ENCODE measurements around the gene KAT6B.

Gene KAT6B

GRCh38 chr10:74973741-74974392 is 147.5 kb downstream of the KAT6B start:
- H3K27me3 ChIP-seq (replicated peaks; ENCODE audit: control insufficient read depth, insufficient read depth, low read length, poor library complexity, severe bottlenecking): no peaks in the 10 kb centered on the region
- peaks cover 5% of the 10 kb centered on the region for H3K4me1 ChIP-seq (ENCODE audit: control insufficient read depth, insufficient read depth, low read length, poor library complexity, severe bottlenecking)
- no peaks in the 10 kb centered on the region for H3K9me3 ChIP-seq (ENCODE audit: control insufficient read depth, low read length)
- DNase-seq: no peak
- no peak overlapping the region for H3K27ac ChIP-seq (ENCODE audit: insufficient read depth, low read length, poor library complexity, severe bottlenecking)
- peaks cover 17% of the 10 kb centered on the region for H3K36me3 ChIP-seq (ENCODE audit: control insufficient read depth, insufficient read depth, low read length)
- H3K4me3 ChIP-seq (ENCODE audit: insufficient read depth, low read depth, low read length, poor library complexity, severe bottlenecking): no peak overlapping the region

- no peak for DNase-seq
- H3K9me3 ChIP-seq (ENCODE audit: control insufficient read depth, low read length): no peaks in the 10 kb centered on the region
- H3K27ac ChIP-seq (ENCODE audit: insufficient read depth, low read length, poor library complexity, severe bottlenecking): no peak overlapping the region
- peaks cover 3% of the 10 kb centered on the region for H3K4me1 ChIP-seq (ENCODE audit: control insufficient read depth, insufficient read depth, low read length, poor library complexity, severe bottlenecking)
- H3K36me3 ChIP-seq (ENCODE audit: control insufficient read depth, insufficient read depth, low read length): peaks cover 18% of the 10 kb centered on the region
- no peaks in the 10 kb centered on the region for H3K27me3 ChIP-seq (replicated peaks; ENCODE audit: control insufficient read depth, insufficient read depth, low read length, poor library complexity, severe bottlenecking)
- no peak overlapping the region for H3K4me3 ChIP-seq (ENCODE audit: insufficient read depth, low read depth, low read length, poor library complexity, severe bottlenecking)
These were observed 149.4 kb downstream of the KAT6B start for GRCh38 chr10:74975758-74976157.

DNA sequence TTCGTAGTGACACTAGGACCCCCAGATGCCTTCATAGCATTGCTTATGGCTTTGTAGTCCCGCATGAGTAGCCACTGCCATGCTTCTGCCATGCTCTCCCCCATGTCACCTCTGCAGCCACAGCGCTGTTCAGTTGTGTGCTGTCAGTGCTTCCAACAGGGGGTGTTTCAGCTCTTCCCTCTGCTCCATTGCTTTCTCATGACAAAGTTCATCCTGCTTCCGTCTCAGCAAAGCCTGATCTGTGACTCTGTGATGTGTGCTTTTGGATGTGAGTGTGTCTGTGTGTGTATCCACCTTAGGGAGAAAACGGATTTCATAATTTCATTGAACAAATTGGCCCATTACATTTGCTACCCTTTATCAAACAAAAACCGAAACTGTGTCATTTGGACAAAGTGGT is 150.2 kb downstream of the KAT6B start:
- H3K36me3 ChIP-seq (ENCODE audit: control insufficient read depth, insufficient read depth, low read length): peaks cover 22% of the 10 kb centered on the region
- peaks cover 3% of the 10 kb centered on the region for H3K4me1 ChIP-seq (ENCODE audit: control insufficient read depth, insufficient read depth, low read length, poor library complexity, severe bottlenecking)
- H3K27ac ChIP-seq (ENCODE audit: insufficient read depth, low read length, poor library complexity, severe bottlenecking): no peak overlapping the region
- H3K4me3 ChIP-seq (ENCODE audit: insufficient read depth, low read depth, low read length, poor library complexity, severe bottlenecking): no peak overlapping the region
- DNase-seq: no peak
- H3K27me3 ChIP-seq (replicated peaks; ENCODE audit: control insufficient read depth, insufficient read depth, low read length, poor library complexity, severe bottlenecking): no peaks in the 10 kb centered on the region
- no peaks in the 10 kb centered on the region for H3K9me3 ChIP-seq (ENCODE audit: control insufficient read depth, low read length)

DNA sequence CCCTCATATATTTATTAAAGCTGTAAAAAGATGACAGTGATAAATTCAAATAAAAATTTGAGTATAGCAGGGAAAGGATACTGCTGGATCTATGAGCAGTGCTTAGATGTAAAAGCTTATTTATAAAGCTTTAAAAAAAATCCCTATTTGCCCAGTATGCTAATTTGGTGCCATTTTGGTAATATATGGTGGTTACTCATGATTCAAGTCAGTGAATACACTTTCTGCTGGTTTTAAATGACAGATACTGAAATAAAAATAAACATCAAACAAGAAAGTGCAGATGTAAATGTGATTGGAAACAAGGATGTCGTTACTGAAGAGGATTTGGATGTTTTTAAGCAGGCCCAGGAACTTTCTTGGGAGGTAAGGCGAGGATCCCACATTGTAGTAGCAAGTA is 150.7 kb downstream of the KAT6B start:
- H3K4me3 ChIP-seq (ENCODE audit: insufficient read depth, low read depth, low read length, poor library complexity, severe bottlenecking): no peak overlapping the region

DNA sequence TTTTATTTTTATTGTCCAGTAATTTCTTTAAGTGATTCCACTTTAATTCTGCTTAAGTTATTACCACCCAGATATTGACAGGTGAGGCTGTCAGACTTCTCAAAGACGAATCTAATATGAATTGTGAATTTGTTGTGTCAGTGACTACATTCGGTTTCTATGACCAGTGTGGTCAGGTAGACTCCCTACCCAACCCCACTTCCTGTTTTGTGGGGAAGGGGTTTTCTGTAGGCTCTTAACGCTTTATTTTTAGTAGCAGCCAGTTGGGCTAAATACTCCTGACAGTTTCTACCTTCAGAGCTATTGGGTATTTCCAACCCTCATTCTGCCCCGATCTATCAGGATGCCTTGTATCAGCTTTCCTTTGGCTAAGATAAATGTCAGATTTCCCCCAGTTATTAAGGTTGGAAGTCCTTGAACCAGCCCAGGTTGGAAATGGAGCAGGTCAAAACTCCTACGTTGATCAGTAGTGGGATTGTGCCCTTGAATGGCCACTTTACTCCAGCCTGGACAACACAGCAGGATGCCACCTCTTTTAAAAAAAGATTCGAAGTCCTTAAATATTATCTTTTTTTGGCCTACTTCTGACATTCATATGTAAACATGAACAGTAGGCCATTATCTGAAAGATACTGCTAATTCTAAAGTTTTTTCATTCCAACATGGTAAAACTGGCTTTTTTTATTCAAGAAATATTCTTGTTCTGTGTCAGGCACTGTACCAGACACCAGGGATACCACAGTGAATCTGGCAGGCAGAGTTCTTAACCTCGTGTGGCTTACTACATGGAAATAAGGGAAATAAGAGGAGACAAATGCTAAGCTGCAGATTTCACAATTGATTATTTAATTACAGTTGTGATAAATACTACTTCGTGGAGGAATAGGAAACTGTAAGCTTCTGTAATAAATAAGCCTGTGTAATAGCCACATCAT is 151.8 kb downstream of the KAT6B start:
- H3K36me3 ChIP-seq (ENCODE audit: control insufficient read depth, insufficient read depth, low read length): peaks cover 27% of the 10 kb centered on the region
- DNase-seq: peak; percentile 6 to 20 (median 17)
- no peaks in the 10 kb centered on the region for H3K9me3 ChIP-seq (ENCODE audit: control insufficient read depth, low read length)
- H3K4me3 ChIP-seq (ENCODE audit: insufficient read depth, low read depth, low read length, poor library complexity, severe bottlenecking): no peak overlapping the region
- no peak overlapping the region for H3K27ac ChIP-seq (ENCODE audit: insufficient read depth, low read length, poor library complexity, severe bottlenecking)
- peaks cover 3% of the 10 kb centered on the region for H3K4me1 ChIP-seq (ENCODE audit: control insufficient read depth, insufficient read depth, low read length, poor library complexity, severe bottlenecking)
- no peaks in the 10 kb centered on the region for H3K27me3 ChIP-seq (replicated peaks; ENCODE audit: control insufficient read depth, insufficient read depth, low read length, poor library complexity, severe bottlenecking)

More for the DNA sequence above, 150.7 kb downstream of the KAT6B start:
- DNase-seq: no peak
- Histone ChIP-seq H3K9me3 (ENCODE audit: control insufficient read depth, low read length) (no peaks in the 10 kb centered on the region), H3K4me1 (ENCODE audit: control insufficient read depth, insufficient read depth, low read length, poor library complexity, severe bottlenecking) (peaks cover 3% of the 10 kb centered on the region), H3K27ac (ENCODE audit: insufficient read depth, low read length, poor library complexity, severe bottlenecking) (no peak overlapping the region), H3K36me3 (ENCODE audit: control insufficient read depth, insufficient read depth, low read length) (peaks cover 27% of the 10 kb centered on the region), H3K27me3 (replicated peaks; ENCODE audit: control insufficient read depth, insufficient read depth, low read length, poor library complexity, severe bottlenecking) (no peaks in the 10 kb centered on the region)

DNA sequence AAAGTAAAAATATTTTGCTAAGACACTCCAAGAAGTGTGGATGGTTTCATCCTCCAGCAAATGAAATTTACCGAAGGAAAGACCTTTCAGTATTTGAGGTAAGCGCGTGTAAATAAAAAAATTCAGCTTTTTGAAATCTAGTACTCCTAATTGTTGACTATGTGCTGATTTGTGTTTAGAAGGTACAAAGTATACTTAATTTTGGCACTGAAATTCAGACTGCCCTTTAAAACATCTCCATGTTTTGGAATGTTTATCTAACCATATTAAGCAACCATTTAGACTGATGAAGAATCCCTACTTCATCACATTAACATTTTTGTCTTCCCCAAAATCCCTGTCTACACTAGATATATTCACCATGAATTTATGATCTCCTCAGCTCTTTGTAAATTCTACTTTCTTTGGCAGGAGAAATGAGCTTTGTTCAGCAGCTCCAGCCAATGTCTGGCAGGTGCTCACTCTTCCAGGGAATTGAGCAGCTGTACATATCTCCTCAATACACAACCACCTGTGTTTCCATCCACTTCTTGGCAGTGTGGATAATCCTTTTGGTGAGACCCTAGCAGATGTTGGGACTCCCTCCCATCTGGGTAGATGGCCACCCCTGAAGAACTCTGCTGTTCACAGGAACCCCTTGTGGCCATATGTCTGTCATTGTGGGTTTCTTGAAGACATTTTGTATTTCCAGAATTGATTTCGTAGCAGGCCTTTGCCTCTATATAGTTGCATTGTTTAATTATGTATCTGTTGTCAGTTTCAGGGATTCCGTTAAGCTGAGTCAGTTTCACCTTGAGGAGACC is 155.6 kb downstream of the KAT6B start:
- DNase-seq: no peak
- no peak overlapping the region for H3K27ac ChIP-seq (ENCODE audit: insufficient read depth, low read length, poor library complexity, severe bottlenecking)
- H3K27me3 ChIP-seq (replicated peaks; ENCODE audit: control insufficient read depth, insufficient read depth, low read length, poor library complexity, severe bottlenecking): no peaks in the 10 kb centered on the region
- H3K36me3 ChIP-seq (ENCODE audit: control insufficient read depth, insufficient read depth, low read length): peaks cover 22% of the 10 kb centered on the region
- peaks cover 3% of the 10 kb centered on the region for H3K4me1 ChIP-seq (ENCODE audit: control insufficient read depth, insufficient read depth, low read length, poor library complexity, severe bottlenecking)
- no peaks in the 10 kb centered on the region for H3K9me3 ChIP-seq (ENCODE audit: control insufficient read depth, low read length)
- H3K4me3 ChIP-seq (ENCODE audit: insufficient read depth, low read depth, low read length, poor library complexity, severe bottlenecking): no peak overlapping the region

DNA sequence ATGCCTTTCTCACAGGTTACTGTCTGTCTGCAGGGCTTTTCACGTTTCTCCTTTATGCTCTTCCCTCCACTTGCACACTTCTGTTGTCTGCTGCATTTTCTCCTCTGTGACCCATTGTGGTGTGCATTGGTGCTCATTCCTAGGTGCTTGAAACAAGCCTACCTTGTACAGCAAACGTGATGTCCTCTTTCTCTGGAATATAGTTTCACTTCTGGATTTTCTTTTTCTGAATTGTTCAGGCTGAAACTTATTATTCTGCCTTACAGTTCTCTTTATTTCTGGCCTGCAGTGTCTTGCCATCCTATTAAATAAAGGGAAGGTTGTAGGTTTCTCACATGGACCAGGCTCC is 156.2 kb downstream of the KAT6B start:
- Histone ChIP-seq H3K4me1 (ENCODE audit: control insufficient read depth, insufficient read depth, low read length, poor library complexity, severe bottlenecking) (peaks cover 3% of the 10 kb centered on the region), H3K27me3 (replicated peaks; ENCODE audit: control insufficient read depth, insufficient read depth, low read length, poor library complexity, severe bottlenecking) (no peaks in the 10 kb centered on the region), H3K36me3 (ENCODE audit: control insufficient read depth, insufficient read depth, low read length) (peaks cover 22% of the 10 kb centered on the region), H3K27ac (ENCODE audit: insufficient read depth, low read length, poor library complexity, severe bottlenecking) (no peak overlapping the region), H3K9me3 (ENCODE audit: control insufficient read depth, low read length) (no peaks in the 10 kb centered on the region), H3K4me3 (ENCODE audit: insufficient read depth, low read depth, low read length, poor library complexity, severe bottlenecking) (no peak overlapping the region)
- no peak for DNase-seq

- H3K27me3 ChIP-seq (replicated peaks; ENCODE audit: control insufficient read depth, insufficient read depth, low read length, poor library complexity, severe bottlenecking): no peaks in the 10 kb centered on the region
- DNase-seq: no peak
- no peaks in the 10 kb centered on the region for H3K9me3 ChIP-seq (ENCODE audit: control insufficient read depth, low read length)
- H3K36me3 ChIP-seq (ENCODE audit: control insufficient read depth, insufficient read depth, low read length): peaks cover 22% of the 10 kb centered on the region
- no peak overlapping the region for H3K4me3 ChIP-seq (ENCODE audit: insufficient read depth, low read depth, low read length, poor library complexity, severe bottlenecking)
- H3K4me1 ChIP-seq (ENCODE audit: control insufficient read depth, insufficient read depth, low read length, poor library complexity, severe bottlenecking): no peaks in the 10 kb centered on the region
- H3K27ac ChIP-seq (ENCODE audit: insufficient read depth, low read length, poor library complexity, severe bottlenecking): no peak overlapping the region
These were observed 157.0 kb downstream of the KAT6B start for GRCh38 chr10:74983383-74983782.

DNA sequence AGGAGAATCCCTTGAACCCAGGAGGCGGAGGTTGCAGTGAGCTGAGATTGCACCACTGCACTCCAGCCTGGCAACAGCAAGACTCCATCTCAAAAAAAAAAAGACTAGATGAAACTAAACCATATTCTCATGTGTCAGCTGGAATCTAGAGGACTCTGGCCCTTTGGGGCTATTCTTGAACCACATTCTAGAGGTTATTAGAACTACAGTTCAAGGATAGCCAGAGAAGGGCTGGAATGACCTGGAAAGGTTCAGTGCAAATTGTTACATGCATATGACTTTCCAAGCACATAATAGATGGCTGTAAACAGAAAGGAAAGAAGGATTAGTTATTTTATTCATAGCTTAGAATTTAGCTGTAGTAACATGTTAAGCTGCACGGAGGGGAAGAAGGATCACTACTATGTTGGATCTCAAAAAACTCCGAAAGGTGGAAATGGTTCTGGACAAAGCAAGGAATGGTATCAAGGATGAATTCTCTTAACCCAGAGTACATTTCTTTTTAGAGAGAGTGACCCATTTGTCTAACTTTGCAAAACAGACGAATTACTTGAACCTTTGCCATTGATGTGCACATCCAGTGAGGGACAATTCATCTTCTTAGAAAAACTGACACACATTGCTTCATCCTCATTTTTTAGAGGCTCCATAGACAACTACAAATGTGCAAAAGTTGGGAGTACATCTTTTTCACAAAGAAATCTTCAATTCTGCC is 161.1 kb downstream of the KAT6B start:
- H3K9me3 ChIP-seq (ENCODE audit: control insufficient read depth, low read length): no peaks in the 10 kb centered on the region
- peaks cover 26% of the 10 kb centered on the region for H3K36me3 ChIP-seq (ENCODE audit: control insufficient read depth, insufficient read depth, low read length)
- no peaks in the 10 kb centered on the region for H3K27me3 ChIP-seq (replicated peaks; ENCODE audit: control insufficient read depth, insufficient read depth, low read length, poor library complexity, severe bottlenecking)
- no peaks in the 10 kb centered on the region for H3K4me1 ChIP-seq (ENCODE audit: control insufficient read depth, insufficient read depth, low read length, poor library complexity, severe bottlenecking)
- H3K27ac ChIP-seq (ENCODE audit: insufficient read depth, low read length, poor library complexity, severe bottlenecking): no peak overlapping the region
- no peak for DNase-seq
- H3K4me3 ChIP-seq (ENCODE audit: insufficient read depth, low read depth, low read length, poor library complexity, severe bottlenecking): no peak overlapping the region

Measured in effector memory CD4-positive, alpha-beta T cell (primary cell).